ENCODE measurements around the gene HSPG2.

- TF ChIP-seq POLR2A (IDR thresholded peaks at IDR 0.05) (no peak), CTCF (IDR thresholded peaks at IDR 0.05) (no peak), POLR2AphosphoS5 (IDR thresholded peaks at IDR 0.05; ENCODE audit: insufficient read depth in 1 of 2, low read depth in 1 of 2) (no peak)
Measured at GRCh38 chr1:21961799-21962198, 24.7 kb upstream of the HSPG2 start.
